ENCODE measurements around the gene SFXN5.

GRCh38 chr2:73043276-73043675, 28.2 kb downstream of the SFXN5 start:
- TF ChIP-seq CTCF (optimal IDR thresholded peaks at IDR 0.05 in 1 of 3, IDR thresholded peaks at IDR 0.05 in 1 of 3, conservative IDR thresholded peaks at IDR 0.05 in 1 of 3; ENCODE audit: extremely low read depth in 1 of 3, insufficient read depth in 2 of 3, low read length in 3 of 3) (no peak), EZH2 (IDR thresholded peaks at IDR 0.05; ENCODE audit: low read length) (no peak)
